Loucy (cell line): Measurements from ENCODE around the gene MOB3B.
"Not testable (repeated sequence)": the region's sequence is repeated elsewhere in the genome, so short reads cannot be mapped to it uniquely, and the experiment has no call there.

ENCODE experiments used
- H2AFZ ChIP-seq: fragments of 200-600 bp; sonication (generic); 2 replicates; pipeline ENCODE4 v1.6.0; 2016; ENCODE audit warnings: antibody characterized with exemption, mild to moderate bottlenecking, low read length, moderate library complexity
- H3F3A ChIP-seq: fragments of 200-600 bp; 2 replicates; pipeline ENCODE4 v1.6.0; 2016; ENCODE audit warnings: antibody characterized with exemption, low read depth, mild to moderate bottlenecking
- H3K27me3 ChIP-seq: fragments of 200-600 bp; sonication (generic); 2 replicates; pipeline ENCODE4 v1.6.1; 2014; ENCODE audit warnings: low read length, mild to moderate bottlenecking; ENCODE audit not compliant: insufficient read depth, poor library complexity, severe bottlenecking
- H3K36me3 ChIP-seq: fragments of 200-600 bp; sonication (generic); 2 replicates; pipeline ENCODE4 v1.6.1; 2016; ENCODE audit warnings: low read length; ENCODE audit not compliant: insufficient read depth
- H3K4me1 ChIP-seq: fragments of 200-600 bp; sonication (generic); 2 replicates; pipeline ENCODE4 v1.5.1; 2014; ENCODE audit warnings: low read length, mild to moderate bottlenecking; ENCODE audit not compliant: insufficient read depth, poor library complexity, severe bottlenecking
- H3K4me2 ChIP-seq: fragments of 200-600 bp; sonication (generic); 2 replicates; pipeline ENCODE4 v1.6.0; 2014; ENCODE audit warnings: antibody characterized with exemption, low read length, low read depth, mild to moderate bottlenecking; ENCODE audit not compliant: poor library complexity, severe bottlenecking
- H3K4me3 ChIP-seq: fragments of 200-600 bp; sonication (generic); 2 replicates; pipeline ENCODE4 v1.5.1; 2014; ENCODE audit warnings: low read length, mild to moderate bottlenecking, mixed read lengths; ENCODE audit not compliant: poor library complexity, severe bottlenecking
- H3K79me2 ChIP-seq: fragments of 200-600 bp; sonication (generic); 2 replicates; pipeline ENCODE4 v1.6.1; 2014; ENCODE audit warnings: low read length; ENCODE audit not compliant: insufficient read depth
- H3K9ac ChIP-seq: fragments of 200-600 bp; sonication (generic); 2 replicates; pipeline ENCODE4 v1.6.0; 2014; ENCODE audit warnings: mild to moderate bottlenecking, low read depth, low read length, moderate library complexity; ENCODE audit not compliant: poor library complexity, severe bottlenecking
- H3K9me2 ChIP-seq: fragments of 200-600 bp; sonication (generic); replicated peaks from 2 replicates; pipeline ENCODE4 v1.6.1; 2016; ENCODE audit warnings: low read depth, low read length, mixed read lengths
- H3K9me3 ChIP-seq: fragments of 200-600 bp; sonication (generic); 2 replicates; pipeline ENCODE4 v1.6.1; 2014; ENCODE audit warnings: mild to moderate bottlenecking, antibody characterized with exemption, low read length, low read depth; ENCODE audit not compliant: insufficient read depth
- H4K20me1 ChIP-seq: fragments of 200-600 bp; sonication (generic); 2 replicates; pipeline ENCODE4 v1.6.0; 2014; ENCODE audit warnings: antibody characterized with exemption, low read length, mild to moderate bottlenecking; ENCODE audit not compliant: insufficient read depth, poor library complexity, severe bottlenecking
- CTCF ChIP-seq: fragments of 200-600 bp; sonication (generic); conservative IDR thresholded peaks from 2 replicates; pipeline ENCODE4 v1.5.1; 2014; ENCODE audit warnings: mild to moderate bottlenecking, antibody characterized with exemption, low read length
- EZH2phosphoT487 ChIP-seq: fragments of 200-600 bp; IDR thresholded peaks from 2 replicates; pipeline ENCODE4 v1.6.1; 2018; ENCODE audit warnings: antibody characterized with exemption, mild to moderate bottlenecking, moderate library complexity, borderline replicate concordance

MOB3B gene

GRCh38 chr9:27450752-27451151 lies 78.9 kb downstream of the MOB3B start:
- H3F3A ChIP-seq, result no peaks in the 10 kb centered on the region
- no peaks in the 10 kb centered on the region for H3K79me2 ChIP-seq
- TF ChIP-seq EZH2phosphoT487 (no peak), CTCF (no peak)
- no peaks in the 10 kb centered on the region for H3K4me1 ChIP-seq
- H3K4me2 ChIP-seq, result no peak overlapping the region
- no peaks in the 10 kb centered on the region for H4K20me1 ChIP-seq
- H3K9me2 ChIP-seq, result no peaks in the 10 kb centered on the region
- H3K27me3 ChIP-seq, result no peaks in the 10 kb centered on the region
- H3K36me3 ChIP-seq, result no peaks in the 10 kb centered on the region
- no peak overlapping the region for H2AFZ ChIP-seq
- H3K9ac ChIP-seq, result no peak overlapping the region
- H3K4me3 ChIP-seq, result no peak overlapping the region
- no peaks in the 10 kb centered on the region for H3K9me3 ChIP-seq

GRCh38 chr9:27448356-27448755 lies 81.3 kb downstream of the MOB3B start:
- not testable (repeated sequence) for H3K4me1 ChIP-seq, H3K9me2 ChIP-seq, H3K79me2 ChIP-seq, H3K4me3 ChIP-seq, H4K20me1 ChIP-seq, H3F3A ChIP-seq, H3K36me3 ChIP-seq, H3K27me3 ChIP-seq, H3K4me2 ChIP-seq, H2AFZ ChIP-seq, H3K9me3 ChIP-seq, H3K9ac ChIP-seq

GRCh38 chr9:27447031-27447683 lies 82.5 kb downstream of the MOB3B start:
- H2AFZ ChIP-seq, result no peak overlapping the region
- no peak overlapping the region for H3K4me2 ChIP-seq
- no peaks in the 10 kb centered on the region for H3K9me2 ChIP-seq
- TF ChIP-seq EZH2phosphoT487, result no peak
- peak; percentile 13; the same call in 1 of the 2 replicates for TF ChIP-seq CTCF
- H4K20me1 ChIP-seq, result no peaks in the 10 kb centered on the region
- no peaks in the 10 kb centered on the region for H3K4me1 ChIP-seq
- H3K9ac ChIP-seq, result no peak overlapping the region
- no peaks in the 10 kb centered on the region for H3K27me3 ChIP-seq
- no peaks in the 10 kb centered on the region for H3K9me3 ChIP-seq
- no peaks in the 10 kb centered on the region for H3K79me2 ChIP-seq
- no peaks in the 10 kb centered on the region for H3K36me3 ChIP-seq
- H3K4me3 ChIP-seq, result no peak overlapping the region
- H3F3A ChIP-seq, result no peaks in the 10 kb centered on the region

- no peak overlapping the region for H2AFZ ChIP-seq
- no peaks in the 10 kb centered on the region for H4K20me1 ChIP-seq
- H3K36me3 ChIP-seq, result no peaks in the 10 kb centered on the region
- H3K4me3 ChIP-seq, result no peak overlapping the region
- TF ChIP-seq EZH2phosphoT487, result no peak
- TF ChIP-seq CTCF, result no peak
- no peak overlapping the region for H3K4me2 ChIP-seq
- H3K9me2 ChIP-seq, result no peaks in the 10 kb centered on the region
- H3K79me2 ChIP-seq, result no peaks in the 10 kb centered on the region
- no peaks in the 10 kb centered on the region for H3K9me3 ChIP-seq
- no peaks in the 10 kb centered on the region for H3F3A ChIP-seq
- H3K4me1 ChIP-seq, result no peaks in the 10 kb centered on the region
- H3K9ac ChIP-seq, result no peak overlapping the region
- H3K27me3 ChIP-seq, result no peaks in the 10 kb centered on the region
Measured at GRCh38 chr9:27445688-27446087, 83.9 kb downstream of the MOB3B start.
